ENCODE data around the gene ZMAT2.
"Not testable (repeated sequence)": the region's sequence is repeated elsewhere in the genome, so short reads cannot be mapped to it uniquely, and the experiment has no call there.

ZMAT2 gene

GRCh38 chr5:140674629-140675028 lies 25.6 kb upstream of the ZMAT2 start:
- no peak overlapping the region for H3K4me3 ChIP-seq (ENCODE audit: low read length)
- H3K27me3 ChIP-seq (ENCODE audit: control insufficient read depth, insufficient read depth, low read length), result no peaks in the 10 kb centered on the region
- H3K9ac ChIP-seq (ENCODE audit: low read length), result no peak overlapping the region
- peaks cover 5% of the 10 kb centered on the region for H3K36me3 ChIP-seq (ENCODE audit: control insufficient read depth, insufficient read depth, low read length)
- peaks cover 13% of the 10 kb centered on the region for H3K4me1 ChIP-seq (ENCODE audit: control insufficient read depth, insufficient read depth, low read length)
- no peaks in the 10 kb centered on the region for H3K9me3 ChIP-seq (ENCODE audit: control insufficient read depth, low read length)

DNA sequence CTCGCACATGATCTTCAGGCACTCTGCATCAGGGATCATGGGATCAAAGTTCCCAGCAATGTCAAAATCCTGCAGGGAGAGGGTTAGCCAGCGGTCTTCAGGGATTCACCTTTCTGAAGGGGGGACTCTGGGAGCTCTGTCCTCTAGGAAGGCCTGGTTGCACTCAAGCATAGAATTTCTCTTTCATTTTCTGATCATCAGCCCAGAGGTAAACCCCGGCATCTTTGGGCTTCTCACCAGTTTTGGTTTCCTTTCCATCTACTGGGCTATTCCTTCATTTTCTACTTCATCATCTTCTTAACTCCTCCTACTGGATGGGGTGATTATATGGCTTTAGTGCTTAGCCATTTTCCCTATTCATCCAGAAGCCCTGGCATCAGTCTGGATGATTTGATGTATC lies 22.3 kb upstream of the ZMAT2 start:
- H3K4me1 ChIP-seq (ENCODE audit: control insufficient read depth, insufficient read depth, low read length), result no peaks in the 10 kb centered on the region
- no peak overlapping the region for H3K9ac ChIP-seq (ENCODE audit: low read length)
- no peaks in the 10 kb centered on the region for H3K27me3 ChIP-seq (ENCODE audit: control insufficient read depth, insufficient read depth, low read length)
- H3K4me3 ChIP-seq (ENCODE audit: low read length), result no peak overlapping the region
- no peaks in the 10 kb centered on the region for H3K9me3 ChIP-seq (ENCODE audit: control insufficient read depth, low read length)
- peaks cover 4% of the 10 kb centered on the region for H3K36me3 ChIP-seq (ENCODE audit: control insufficient read depth, insufficient read depth, low read length)

DNA sequence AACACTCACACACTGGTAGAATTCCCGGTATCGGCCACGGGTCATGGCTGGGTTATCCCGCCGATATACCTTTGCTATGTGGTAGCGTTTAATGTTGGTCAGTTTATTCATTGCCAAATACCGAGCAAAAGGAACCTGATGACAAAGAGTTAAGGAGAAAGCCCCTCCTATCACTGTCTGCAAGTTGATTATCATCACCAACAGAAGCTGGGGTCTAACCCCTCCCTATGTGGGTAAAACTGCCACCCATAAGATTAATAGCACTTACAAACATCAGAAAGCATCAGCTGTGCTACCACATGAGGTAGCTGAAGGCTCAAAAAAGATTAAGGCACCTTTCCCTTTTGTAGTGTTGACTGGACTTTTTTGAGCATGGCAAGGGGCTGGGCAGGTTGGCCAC lies 21.3 kb upstream of the ZMAT2 start:
- H3K4me3 ChIP-seq (ENCODE audit: low read length), result no peak overlapping the region
- no peaks in the 10 kb centered on the region for H3K9me3 ChIP-seq (ENCODE audit: control insufficient read depth, low read length)
- H3K27me3 ChIP-seq (ENCODE audit: control insufficient read depth, insufficient read depth, low read length), result no peaks in the 10 kb centered on the region
- H3K4me1 ChIP-seq (ENCODE audit: control insufficient read depth, insufficient read depth, low read length), result no peaks in the 10 kb centered on the region
- H3K36me3 ChIP-seq (ENCODE audit: control insufficient read depth, insufficient read depth, low read length), result peaks cover 4% of the 10 kb centered on the region
- no peak overlapping the region for H3K9ac ChIP-seq (ENCODE audit: low read length)

DNA sequence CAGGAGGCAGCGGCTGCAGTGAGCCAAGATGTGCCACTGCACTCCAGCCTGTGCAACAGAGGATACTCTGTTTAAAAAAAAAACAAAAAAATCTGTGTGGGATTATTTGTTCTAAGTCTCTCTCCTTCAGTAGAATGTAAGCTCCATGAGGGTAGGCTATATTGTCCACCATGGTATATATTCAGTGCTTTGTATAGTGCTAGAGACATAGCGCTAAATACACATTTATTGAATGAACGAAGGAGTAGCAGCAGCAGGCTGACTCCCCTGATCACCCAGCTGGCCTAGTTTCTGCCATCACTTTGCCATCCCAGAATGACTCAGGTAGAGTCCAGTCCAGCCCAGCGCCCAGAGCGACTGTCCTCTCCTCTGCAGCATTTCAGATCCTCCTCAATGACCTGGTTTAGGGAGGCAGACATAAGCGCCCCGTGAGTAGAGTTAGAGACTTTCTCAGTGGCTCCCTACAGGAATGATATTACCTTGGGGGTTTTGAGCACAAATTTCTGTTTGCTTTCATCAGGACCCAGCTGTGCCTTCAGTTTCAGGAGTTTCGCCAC lies 9.8 kb upstream of the ZMAT2 start:
- Histone ChIP-seq H3K4me3 (ENCODE audit: low read length) (peak overlapping the region; percentile 79), H3K27me3 (ENCODE audit: control insufficient read depth, insufficient read depth, low read length) (no peaks in the 10 kb centered on the region), H3K4me1 (ENCODE audit: control insufficient read depth, insufficient read depth, low read length) (peaks cover 12% of the 10 kb centered on the region), H3K36me3 (ENCODE audit: control insufficient read depth, insufficient read depth, low read length) (peaks cover 3% of the 10 kb centered on the region), H3K9me3 (ENCODE audit: control insufficient read depth, low read length) (no peaks in the 10 kb centered on the region), H3K9ac (ENCODE audit: low read length) (peak overlapping the region; percentile 84)

DNA sequence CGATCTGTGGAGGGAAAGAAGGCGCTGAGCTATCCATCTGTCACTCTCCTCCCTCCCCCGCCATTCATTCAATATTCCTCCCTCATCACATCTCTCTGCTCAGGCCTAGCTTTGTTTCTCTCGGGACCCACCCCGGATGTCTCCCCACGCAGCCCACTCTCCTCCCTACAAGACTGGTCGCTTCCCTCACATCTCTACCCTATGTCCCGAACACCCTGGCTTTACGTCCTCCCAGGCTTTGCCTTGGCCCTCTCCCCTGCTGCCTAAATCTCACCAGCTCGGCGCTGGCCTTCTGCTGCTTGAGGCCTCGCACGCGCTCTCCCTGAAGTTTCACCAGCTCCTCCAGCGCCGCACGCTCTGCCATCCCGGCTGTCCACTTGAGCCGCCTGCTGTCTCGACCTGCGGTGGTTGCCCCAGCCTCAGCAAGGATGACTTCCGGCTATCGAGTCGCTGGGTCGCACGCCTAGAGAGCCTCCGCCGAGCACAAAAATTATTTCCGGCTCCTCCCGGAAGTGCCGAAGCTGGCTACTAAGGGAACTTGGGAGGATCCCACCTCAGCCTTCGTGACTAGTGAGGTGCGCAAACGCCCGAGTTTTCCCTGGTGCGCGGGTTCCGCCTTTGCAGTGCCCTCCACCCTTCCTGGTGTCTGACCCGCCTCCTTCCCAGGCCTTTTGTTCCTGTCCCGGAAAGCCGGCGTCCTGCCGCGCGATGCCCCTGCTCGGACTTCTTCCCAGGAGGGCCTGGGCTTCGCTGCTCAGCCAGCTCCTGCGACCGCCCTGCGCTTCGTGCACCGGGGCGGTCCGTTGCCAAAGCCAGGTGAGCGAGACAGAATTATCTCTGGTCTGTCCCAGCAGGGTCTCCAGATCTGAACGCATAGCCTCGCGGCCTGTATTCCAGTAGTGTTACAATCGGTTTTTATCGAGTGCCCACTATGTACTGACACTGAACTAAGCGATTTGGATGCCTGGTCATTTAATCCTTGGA lies 9.0 kb upstream of the ZMAT2 start, which contains the start of the genes HARS1 and HARS2:
Gene HARS1, minus strand, starts transcription at position 430 of the 984 bp plus-strand sequence. Its CDS starts 66 bp downstream, at position 364.
Gene HARS2, plus strand, starts transcription at position 515 of the 984 bp plus-strand sequence. Its CDS starts 194 bp downstream, at position 709.
- Histone ChIP-seq H3K27me3 (ENCODE audit: control insufficient read depth, insufficient read depth, low read length) (no peaks in the 10 kb centered on the region), H3K36me3 (ENCODE audit: control insufficient read depth, insufficient read depth, low read length) (peaks cover 3% of the 10 kb centered on the region), H3K9ac (ENCODE audit: low read length) (peak within 1 kb of the TSS; percentile 84), H3K4me1 (ENCODE audit: control insufficient read depth, insufficient read depth, low read length) (peaks cover 12% of the 10 kb centered on the region), H3K4me3 (ENCODE audit: low read length) (peak within 1 kb of the TSS; percentile 79), H3K9me3 (ENCODE audit: control insufficient read depth, low read length) (no peaks in the 10 kb centered on the region)

GRCh38 chr5:140694276-140694675 lies 6.0 kb upstream of the ZMAT2 start:
- Histone ChIP-seq H3K27me3 (ENCODE audit: control insufficient read depth, insufficient read depth, low read length) (no peaks in the 10 kb centered on the region), H3K4me3 (ENCODE audit: low read length) (no peak overlapping the region), H3K4me1 (ENCODE audit: control insufficient read depth, insufficient read depth, low read length) (peaks cover 12% of the 10 kb centered on the region), H3K36me3 (ENCODE audit: control insufficient read depth, insufficient read depth, low read length) (peaks cover 23% of the 10 kb centered on the region), H3K9ac (ENCODE audit: low read length) (no peak overlapping the region), H3K9me3 (ENCODE audit: control insufficient read depth, low read length) (no peaks in the 10 kb centered on the region)

DNA sequence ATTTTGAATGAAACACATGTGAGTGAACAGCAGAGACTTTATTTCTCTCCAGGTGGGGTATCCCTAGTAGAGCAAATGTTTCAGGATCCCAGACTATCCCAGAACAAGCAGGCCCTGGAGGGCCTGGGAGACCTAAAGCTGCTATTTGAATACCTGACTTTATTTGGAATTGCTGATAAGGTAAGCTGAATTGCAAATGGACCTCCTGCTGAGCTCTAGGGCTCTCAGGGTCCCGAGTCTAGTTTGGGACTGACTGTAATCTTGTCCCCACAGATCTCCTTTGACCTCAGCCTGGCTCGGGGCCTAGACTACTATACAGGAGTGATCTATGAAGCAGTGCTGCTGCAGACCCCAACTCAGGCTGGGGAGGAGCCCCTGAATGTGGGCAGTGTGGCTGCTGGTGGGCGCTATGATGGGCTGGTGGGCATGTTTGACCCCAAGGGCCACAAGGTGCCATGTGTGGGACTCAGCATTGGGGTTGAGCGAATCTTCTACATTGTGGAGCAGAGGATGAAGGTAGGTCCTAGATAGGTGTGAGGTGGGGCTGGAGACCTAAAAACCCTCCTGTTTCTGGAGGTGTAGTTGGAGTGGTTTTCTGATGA lies 3.3 kb upstream of the ZMAT2 start:
- Histone ChIP-seq H3K9me3 (ENCODE audit: control insufficient read depth, low read length) (no peaks in the 10 kb centered on the region), H3K36me3 (ENCODE audit: control insufficient read depth, insufficient read depth, low read length) (peaks cover 20% of the 10 kb centered on the region), H3K4me1 (ENCODE audit: control insufficient read depth, insufficient read depth, low read length) (peaks cover 15% of the 10 kb centered on the region), H3K27me3 (ENCODE audit: control insufficient read depth, insufficient read depth, low read length) (no peaks in the 10 kb centered on the region), H3K4me3 (ENCODE audit: low read length) (no peak overlapping the region), H3K9ac (ENCODE audit: low read length) (no peak overlapping the region)

GRCh38 chr5:140707812-140708211 lies 7.6 kb downstream of the ZMAT2 start:
- Histone ChIP-seq H3K36me3 (ENCODE audit: control insufficient read depth, insufficient read depth, low read length) (no peaks in the 10 kb centered on the region), H3K27me3 (ENCODE audit: control insufficient read depth, insufficient read depth, low read length) (no peaks in the 10 kb centered on the region), H3K4me1 (ENCODE audit: control insufficient read depth, insufficient read depth, low read length) (no peaks in the 10 kb centered on the region), H3K9ac (ENCODE audit: low read length) (no peak overlapping the region), H3K9me3 (ENCODE audit: control insufficient read depth, low read length) (no peaks in the 10 kb centered on the region), H3K4me3 (ENCODE audit: low read length) (no peak overlapping the region)

DNA sequence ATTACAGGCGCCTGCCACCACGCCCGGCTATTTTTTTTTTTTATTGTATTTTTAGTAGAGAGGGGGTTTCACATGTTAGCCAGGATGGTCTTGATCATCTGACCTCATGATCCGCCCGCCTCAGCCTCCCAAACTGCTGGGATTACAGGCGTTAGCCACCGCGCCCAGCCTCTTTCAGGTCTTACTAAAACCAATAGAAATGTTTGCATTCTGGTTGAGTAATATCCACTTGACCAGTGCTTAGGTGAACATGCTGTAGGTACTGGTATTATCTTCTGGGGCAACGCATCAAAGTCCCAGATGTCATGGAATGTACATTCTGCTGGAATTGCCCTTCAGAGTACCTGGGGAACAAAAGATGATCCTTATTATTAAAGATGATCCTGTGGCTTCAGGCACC lies 8.5 kb downstream of the ZMAT2 start:
- H3K9me3 ChIP-seq (ENCODE audit: control insufficient read depth, low read length); H3K27me3 ChIP-seq (ENCODE audit: control insufficient read depth, insufficient read depth, low read length); H3K4me1 ChIP-seq (ENCODE audit: control insufficient read depth, insufficient read depth, low read length); H3K4me3 ChIP-seq (ENCODE audit: low read length); H3K36me3 ChIP-seq (ENCODE audit: control insufficient read depth, insufficient read depth, low read length); H3K9ac ChIP-seq (ENCODE audit: low read length): not testable (repeated sequence)

DNA sequence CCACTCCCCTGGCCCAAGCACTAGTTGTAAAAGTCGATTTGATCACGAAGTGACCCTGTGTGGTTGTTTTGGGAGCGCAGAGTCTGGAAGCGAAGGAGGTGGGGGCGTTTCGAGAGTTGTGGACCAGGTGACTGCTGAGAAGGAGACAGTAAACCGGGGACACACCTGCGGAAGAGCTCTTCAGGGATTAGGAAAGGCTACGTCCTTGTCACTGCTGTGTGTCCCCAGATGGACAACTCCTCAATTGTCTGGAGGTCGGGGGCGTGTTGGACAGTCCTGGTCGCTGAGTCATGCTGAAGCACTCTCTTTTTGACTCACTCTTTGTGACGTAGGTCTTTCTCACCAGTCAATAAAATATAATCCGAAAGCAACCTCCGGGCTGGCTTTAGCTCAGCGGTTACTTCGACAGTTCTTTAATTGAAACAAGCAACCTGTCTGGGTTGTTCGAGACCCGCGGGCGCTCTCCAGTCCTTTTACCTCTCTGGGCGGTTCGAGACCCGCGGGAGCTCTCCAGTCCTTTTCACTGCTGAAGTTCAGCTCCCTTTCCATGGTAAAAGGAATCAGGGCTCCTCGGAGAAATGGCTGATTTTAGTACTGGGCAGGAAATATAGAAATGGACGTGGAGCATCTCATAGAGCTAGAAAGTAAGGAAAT lies 10.8 kb downstream of the ZMAT2 start:
- H3K9me3 ChIP-seq (ENCODE audit: control insufficient read depth, low read length), result no peaks in the 10 kb centered on the region
- peak overlapping the region; percentile 89 for H3K9ac ChIP-seq (ENCODE audit: low read length)
- H3K27me3 ChIP-seq (ENCODE audit: control insufficient read depth, insufficient read depth, low read length), result no peaks in the 10 kb centered on the region

GRCh38 chr5:140711794-140712193 lies 11.5 kb downstream of the ZMAT2 start:
- H3K9ac ChIP-seq (ENCODE audit: low read length), result no peak overlapping the region
- H3K9me3 ChIP-seq (ENCODE audit: control insufficient read depth, low read length), result no peaks in the 10 kb centered on the region
- H3K27me3 ChIP-seq (ENCODE audit: control insufficient read depth, insufficient read depth, low read length), result no peaks in the 10 kb centered on the region
- H3K4me1 ChIP-seq (ENCODE audit: control insufficient read depth, insufficient read depth, low read length), result no peaks in the 10 kb centered on the region
- H3K4me3 ChIP-seq (ENCODE audit: low read length), result no peak overlapping the region
- H3K36me3 ChIP-seq (ENCODE audit: control insufficient read depth, insufficient read depth, low read length), result no peaks in the 10 kb centered on the region

More for the DNA sequence above, 10.8 kb downstream of the ZMAT2 start:
- Histone ChIP-seq H3K4me3 (ENCODE audit: low read length) (peak overlapping the region; percentile 95), H3K4me1 (ENCODE audit: control insufficient read depth, insufficient read depth, low read length) (no peaks in the 10 kb centered on the region), H3K36me3 (ENCODE audit: control insufficient read depth, insufficient read depth, low read length) (no peaks in the 10 kb centered on the region)

All from mucosa of stomach (tissue), 1 donor.